HG02981 (cell line): ENCODE data around the gene TAL2.

Experiments used
- ATAC-seq: cut with Tn5 transposase; IDR thresholded peaks from one replicate; pipeline ENCODE4 v1.9.1; 2021; ENCODE audit warnings: mild to moderate bottlenecking, moderate library complexity; ENCODE audit not compliant: unreplicated experiment

Gene TAL2

DNA sequence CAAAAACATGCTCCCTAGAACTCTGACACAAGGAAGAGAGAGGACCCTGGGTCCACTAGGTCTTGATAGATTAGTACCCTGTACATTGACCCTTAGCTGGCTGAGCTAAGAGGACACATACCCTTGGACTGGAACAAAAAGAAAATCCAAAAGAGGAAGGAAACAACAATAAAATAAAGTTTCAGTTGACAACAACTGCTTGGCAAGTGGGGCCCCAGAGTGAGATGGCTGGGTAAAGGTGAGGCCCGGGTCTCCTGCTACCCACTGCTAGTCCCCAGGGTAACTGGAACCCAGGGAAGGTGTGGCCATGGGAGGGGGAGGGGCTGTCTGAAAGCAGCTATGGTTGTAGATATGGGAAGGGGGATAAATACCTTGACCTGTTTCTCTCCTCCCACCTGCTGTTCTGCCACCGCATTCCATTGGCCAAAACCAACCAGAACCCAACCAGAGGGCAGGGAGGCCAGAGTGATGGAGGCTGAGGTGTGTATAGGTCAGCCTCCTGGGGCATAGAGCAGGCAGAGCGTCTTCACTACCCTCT lies 11.7 kb downstream of the TAL2 start:
- no peak for ATAC-seq

GRCh38 chr9:105676351-105676923 lies 14.2 kb downstream of the TAL2 start:
- ATAC-seq = no peak

- ATAC-seq = no peak
These were observed 15.9 kb downstream of the TAL2 start for GRCh38 chr9:105678163-105678562.

GRCh38 chr9:105678781-105679180 lies 16.5 kb downstream of the TAL2 start:
- no peak for ATAC-seq

DNA sequence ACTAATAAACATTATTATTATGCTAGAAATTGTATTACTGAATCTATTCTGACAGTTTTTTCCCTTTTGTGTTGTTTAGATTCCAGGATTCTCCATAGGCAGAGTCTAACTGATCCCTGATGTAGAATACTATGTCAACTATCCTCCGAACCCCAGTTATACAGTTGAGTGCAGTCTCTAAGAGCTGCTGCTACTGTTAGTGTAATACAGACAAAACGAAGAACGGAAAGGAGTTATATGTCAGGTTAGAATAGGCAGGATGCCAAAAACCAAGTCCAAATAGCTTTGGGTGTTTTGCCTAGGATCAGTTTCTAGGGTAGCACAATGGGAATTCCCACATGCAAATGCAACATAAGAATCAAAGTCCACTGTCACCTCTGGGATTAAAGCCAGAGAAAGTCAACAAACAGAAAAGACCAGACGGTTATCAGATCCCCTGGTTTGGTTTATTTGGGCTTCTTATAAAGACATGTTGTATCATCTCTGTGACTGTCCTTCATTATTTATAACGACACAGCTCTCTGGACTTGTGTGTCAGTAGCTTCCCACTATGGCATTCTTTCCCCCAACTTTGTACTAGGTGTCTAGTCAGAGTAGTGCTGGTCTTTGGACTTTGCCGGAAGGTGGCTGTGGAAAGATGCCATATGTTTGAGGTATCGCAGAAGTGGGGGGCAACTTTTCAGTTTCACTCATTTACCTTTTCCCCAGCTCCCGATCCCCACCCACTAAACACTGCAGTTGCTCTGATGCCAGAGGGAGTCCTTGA lies 17.2 kb downstream of the TAL2 start:
- no peak for ATAC-seq

DNA sequence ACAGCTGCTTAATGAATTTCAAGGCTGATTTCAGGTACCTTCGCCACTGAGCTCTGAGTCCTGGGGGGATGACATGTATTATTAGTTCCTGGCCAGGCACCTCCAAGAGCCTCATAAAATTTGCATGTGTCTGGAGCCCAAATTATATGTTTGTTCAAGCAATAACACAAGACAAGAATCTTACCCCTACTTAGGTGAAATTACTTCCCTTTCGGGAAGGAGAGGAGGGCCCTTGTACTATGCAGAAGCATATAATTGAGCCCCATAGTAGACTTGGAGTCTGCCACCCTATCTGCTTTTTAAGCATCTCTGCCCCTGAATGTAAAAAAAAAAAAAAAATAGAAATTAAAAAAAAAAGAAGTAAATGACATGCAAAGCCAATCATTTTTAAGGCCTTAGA lies 19.1 kb downstream of the TAL2 start:
- ATAC-seq = no peak

DNA sequence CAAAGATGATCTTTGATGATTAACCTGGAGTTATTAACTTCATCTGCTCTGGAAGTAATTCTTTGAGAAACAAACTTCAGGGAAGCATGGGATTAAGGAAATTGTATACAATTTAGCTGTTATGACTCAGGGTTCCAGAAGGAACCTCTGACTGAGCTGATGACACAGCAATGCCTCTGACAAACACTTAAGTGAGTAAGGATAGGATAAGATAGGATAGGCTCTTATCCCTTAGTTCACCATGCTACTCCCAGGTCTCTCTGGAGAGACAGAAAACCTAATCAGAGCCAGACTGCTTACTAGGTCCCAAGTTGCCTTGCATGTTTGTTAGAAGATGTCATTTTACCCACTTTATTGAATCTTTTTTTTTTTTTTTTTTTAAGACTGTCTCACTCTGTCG lies 19.5 kb downstream of the TAL2 start:
- no peak for ATAC-seq

DNA sequence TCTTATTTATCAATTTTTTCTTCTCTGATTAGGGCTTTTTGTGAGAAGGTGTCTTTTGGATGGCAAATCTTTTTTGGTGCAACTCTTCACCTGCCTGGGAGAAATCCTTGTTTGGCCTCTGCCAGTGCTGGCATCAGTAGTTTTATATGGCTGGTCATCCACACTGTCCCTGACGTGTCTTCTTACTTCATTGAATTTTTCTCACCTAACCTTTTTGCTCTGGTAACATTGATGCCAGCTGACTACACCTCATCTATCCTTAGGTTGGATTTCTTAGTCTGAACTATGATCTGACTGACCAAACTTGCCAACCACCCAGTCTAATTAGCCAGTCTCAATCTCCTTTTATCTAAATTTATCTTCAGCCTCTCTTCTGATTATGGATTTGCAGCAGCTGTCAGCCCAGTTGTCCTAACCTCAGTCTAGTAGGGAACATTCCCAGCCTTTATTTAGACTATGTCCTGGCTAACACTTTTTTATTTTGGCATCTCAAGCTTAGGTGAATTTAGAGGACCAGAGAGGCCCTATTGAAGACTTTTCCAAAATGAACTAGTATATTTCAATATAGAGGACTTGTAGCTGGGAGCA lies 21.5 kb downstream of the TAL2 start:
- ATAC-seq = no peak

- ATAC-seq = no peak
These were observed 24.7 kb downstream of the TAL2 start for GRCh38 chr9:105686936-105687335.

- ATAC-seq = no peak
These were observed 28.5 kb downstream of the TAL2 start for GRCh38 chr9:105690742-105691141.

GRCh38 chr9:105693435-105694189 lies 31.4 kb downstream of the TAL2 start:
- peak; percentile 11 for ATAC-seq

GRCh38 chr9:105694190-105694847 lies 32.1 kb downstream of the TAL2 start, which contains the start of gene TMEM38B:
Gene TMEM38B, plus strand, starts transcription at chr9:105694541. Its CDS starts 120 bp downstream, at chr9:105694661.
- ATAC-seq = peak; percentile 71

DNA sequence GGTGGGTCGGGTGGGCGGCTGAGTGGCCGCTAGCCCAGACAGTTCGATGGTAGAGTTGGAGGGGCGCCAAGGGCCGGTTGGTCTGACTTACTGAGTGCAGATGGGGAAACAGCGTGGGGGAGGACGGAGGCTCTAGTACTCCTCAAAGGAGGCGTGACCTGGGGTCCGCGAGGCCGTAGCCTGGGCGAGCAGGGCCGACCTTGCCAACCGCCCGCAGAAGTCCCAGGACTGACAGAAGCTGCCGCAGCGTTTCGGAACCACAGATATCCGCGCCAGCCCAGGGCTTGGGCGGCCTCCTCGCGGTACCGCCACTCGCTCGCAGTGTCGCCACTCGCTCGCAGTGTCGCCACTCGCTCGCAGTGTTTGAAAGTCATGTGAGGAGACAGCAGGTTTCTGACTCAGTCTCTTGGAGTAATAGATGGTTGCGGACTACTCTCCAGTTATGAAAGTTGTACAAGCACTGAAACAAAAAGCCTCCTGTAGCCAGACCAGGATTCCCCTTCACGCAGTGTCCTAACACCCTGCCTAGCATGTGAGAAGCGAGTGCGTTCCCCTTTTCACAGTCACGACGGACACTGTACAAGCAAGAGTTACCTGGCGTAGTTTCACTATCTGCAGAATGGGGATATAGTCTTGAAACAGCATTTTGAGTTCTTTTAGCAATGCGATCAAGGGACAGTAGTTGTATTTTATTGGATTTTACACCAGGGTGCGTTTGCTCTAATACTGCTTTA lies 32.8 kb downstream of the TAL2 start:
- peak; percentile 57 for ATAC-seq

- no peak for ATAC-seq
These were observed 34.0 kb downstream of the TAL2 start for GRCh38 chr9:105696219-105696793.

DNA sequence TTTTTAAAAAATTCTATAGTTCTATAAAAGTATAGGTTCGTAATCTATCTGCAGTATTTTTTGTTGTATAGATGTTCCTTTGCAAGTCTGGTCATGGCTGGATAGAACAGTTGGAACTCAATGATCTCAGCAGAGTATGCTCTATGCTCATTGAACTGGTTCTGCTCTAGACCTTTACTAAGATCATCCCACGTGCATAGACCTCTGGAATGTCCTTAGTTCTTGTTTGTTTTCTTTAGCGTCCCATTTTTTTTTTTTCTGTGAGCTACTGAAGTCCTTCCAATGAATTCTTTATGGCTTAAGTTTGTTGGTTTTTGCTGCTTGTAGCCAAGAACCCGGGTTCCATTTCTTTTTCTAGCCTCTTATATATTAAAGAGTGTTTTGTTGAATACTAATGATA lies 35.6 kb downstream of the TAL2 start:
- no peak for ATAC-seq

DNA sequence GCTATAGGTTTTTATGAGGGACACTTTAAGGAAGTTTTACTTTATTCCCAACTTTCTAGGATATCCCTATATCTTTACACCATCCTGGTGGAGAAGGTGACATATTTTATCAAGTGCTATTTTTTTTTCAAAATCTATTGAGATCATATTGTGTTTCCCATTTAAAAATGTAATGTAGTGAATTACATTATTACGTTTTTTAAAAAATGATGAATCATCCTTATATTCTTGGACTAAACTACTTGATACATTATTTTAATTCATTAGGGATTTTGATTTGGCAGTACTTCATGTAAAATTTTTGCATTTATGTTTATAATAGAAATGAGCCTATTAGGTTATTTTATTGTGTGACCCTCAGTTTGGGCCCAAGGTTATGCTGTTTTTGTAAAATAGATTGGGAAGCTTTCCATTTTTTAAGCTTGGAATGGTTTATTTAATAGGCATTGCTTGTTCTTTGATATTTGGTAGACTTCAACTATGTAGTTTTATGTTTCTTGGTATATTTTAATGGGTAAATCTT lies 36.2 kb downstream of the TAL2 start:
- no peak for ATAC-seq

DNA sequence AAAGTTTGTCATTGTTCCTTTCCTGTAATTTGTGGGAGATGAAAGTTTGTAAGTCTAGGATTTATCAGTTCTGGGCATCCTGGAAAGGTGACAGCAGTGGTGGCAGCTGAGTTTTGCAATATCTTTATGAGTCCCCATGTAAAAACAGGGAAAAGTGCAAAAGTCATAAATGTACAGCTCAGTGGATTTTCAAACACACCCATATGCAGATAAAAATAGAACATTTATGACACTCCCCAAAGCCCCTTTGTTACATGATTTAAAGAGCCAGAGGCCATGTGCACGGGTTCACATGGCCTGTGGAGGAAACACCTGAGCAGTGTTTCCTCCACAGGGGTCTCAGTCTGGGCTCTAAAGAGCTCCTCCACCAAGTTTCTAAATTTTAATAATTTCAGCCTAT lies 38.4 kb downstream of the TAL2 start:
- ATAC-seq = no peak

GRCh38 chr9:105701145-105701544 lies 38.9 kb downstream of the TAL2 start:
- no peak for ATAC-seq

- no peak for ATAC-seq
These were observed 40.0 kb downstream of the TAL2 start for GRCh38 chr9:105702207-105702606.
